Measurements from ENCODE around the gene PIK3CD. TPM values are rescaled to one million over a fixed set of nuclear protein-coding genes. Genes with fewer than 3 reads are reported as not detected.

Gene PIK3CD
- polyA plus RNA-seq, 1 of the 3 experiments (the other 2 are of a cell fraction): 6.0 TPM

DNA sequence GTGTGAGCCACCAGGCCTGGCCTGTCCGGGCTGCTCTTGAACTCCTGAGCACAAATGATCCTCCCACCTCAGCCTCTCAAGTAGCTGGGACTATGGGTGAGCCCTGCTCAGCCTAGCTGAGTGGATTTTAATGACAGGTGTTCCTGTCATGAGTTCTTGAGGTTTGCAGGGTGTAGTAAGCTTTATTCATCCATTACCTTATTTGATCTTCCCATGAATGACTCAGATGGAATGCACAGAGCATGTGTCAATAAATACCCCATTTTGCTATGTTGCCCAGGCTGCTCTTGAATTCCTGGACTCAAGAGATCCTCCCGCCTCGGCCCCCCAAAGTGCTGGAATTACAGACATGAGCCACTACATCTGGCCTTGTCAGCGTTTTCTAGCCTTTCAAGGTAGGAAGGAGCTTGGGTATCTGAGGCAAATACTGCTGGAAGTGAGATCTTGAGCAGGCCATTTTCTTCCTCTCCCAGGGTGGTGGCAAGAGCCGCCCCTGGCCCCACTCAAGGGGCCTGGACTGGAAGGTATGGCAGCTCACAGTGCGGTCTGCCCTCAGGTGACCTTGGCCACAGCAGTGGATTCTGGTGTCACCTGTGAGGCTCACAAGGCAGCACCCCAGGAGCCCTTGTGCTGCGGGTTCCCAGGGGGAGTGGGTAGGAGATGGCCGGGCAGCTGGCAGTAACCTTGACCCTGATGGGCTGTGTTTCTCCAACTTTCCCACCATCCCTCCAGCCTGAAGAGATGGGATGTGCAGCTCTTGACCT, 20.0 kb downstream of the PIK3CD start:
- Histone ChIP-seq H3F3A (replicated peaks; ENCODE audit: insufficient read depth) (no peaks in the 10 kb centered on the region), H3K4me2 (no peak overlapping the region)
- TF ChIP-seq EZH2phosphoT487 (IDR thresholded peaks at IDR 0.05; ENCODE audit: borderline replicate concordance, low read depth) (no peak), FOSL2 (IDR thresholded peaks at IDR 0.05; ENCODE audit: borderline replicate concordance, low read depth) (no peak), MXI1 (IDR thresholded peaks at IDR 0.05; ENCODE audit: low read depth, low read length) (no peak), NFIC (IDR thresholded peaks at IDR 0.05; ENCODE audit: borderline replicate concordance) (no peak), TEAD4 (IDR thresholded peaks at IDR 0.05; ENCODE audit: borderline replicate concordance, insufficient read depth) (no peak), RCOR1 (IDR thresholded peaks at IDR 0.05; ENCODE audit: low read length) (no peak), TCF12 (IDR thresholded peaks at IDR 0.05) (no peak), EP300 (IDR thresholded peaks at IDR 0.05; ENCODE audit: borderline replicate concordance in 1 of 2, low read depth in 1 of 2, low read length in 1 of 2) (no peak), ELF1 (IDR thresholded peaks at IDR 0.05) (no peak), SMC3 (IDR thresholded peaks at IDR 0.05; ENCODE audit: low read depth, low read length) (no peak), JUND (IDR thresholded peaks at IDR 0.05) (no peak), YY1 (IDR thresholded peaks at IDR 0.05; ENCODE audit: low read depth) (no peak), GATA2 (CRISPR knock-in tag; IDR thresholded peaks at IDR 0.05) (no peak)
- TF ChIP-seq, protein P1, sequence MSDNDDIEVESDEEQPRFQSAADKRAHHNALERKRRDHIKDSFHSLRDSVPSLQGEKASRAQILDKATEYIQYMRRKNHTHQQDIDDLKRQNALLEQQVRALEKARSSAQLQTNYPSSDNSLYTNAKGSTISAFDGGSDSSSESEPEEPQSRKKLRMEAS (IDR thresholded peaks at IDR 0.05; ENCODE audit: low read depth): no peak
- TF ChIP-seq, protein P2, sequence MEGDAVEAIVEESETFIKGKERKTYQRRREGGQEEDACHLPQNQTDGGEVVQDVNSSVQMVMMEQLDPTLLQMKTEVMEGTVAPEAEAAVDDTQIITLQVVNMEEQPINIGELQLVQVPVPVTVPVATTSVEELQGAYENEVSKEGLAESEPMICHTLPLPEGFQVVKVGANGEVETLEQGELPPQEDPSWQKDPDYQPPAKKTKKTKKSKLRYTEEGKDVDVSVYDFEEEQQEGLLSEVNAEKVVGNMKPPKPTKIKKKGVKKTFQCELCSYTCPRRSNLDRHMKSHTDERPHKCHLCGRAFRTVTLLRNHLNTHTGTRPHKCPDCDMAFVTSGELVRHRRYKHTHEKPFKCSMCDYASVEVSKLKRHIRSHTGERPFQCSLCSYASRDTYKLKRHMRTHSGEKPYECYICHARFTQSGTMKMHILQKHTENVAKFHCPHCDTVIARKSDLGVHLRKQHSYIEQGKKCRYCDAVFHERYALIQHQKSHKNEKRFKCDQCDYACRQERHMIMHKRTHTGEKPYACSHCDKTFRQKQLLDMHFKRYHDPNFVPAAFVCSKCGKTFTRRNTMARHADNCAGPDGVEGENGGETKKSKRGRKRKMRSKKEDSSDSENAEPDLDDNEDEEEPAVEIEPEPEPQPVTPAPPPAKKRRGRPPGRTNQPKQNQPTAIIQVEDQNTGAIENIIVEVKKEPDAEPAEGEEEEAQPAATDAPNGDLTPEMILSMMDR (IDR thresholded peaks at IDR 0.05): no peak

DNA sequence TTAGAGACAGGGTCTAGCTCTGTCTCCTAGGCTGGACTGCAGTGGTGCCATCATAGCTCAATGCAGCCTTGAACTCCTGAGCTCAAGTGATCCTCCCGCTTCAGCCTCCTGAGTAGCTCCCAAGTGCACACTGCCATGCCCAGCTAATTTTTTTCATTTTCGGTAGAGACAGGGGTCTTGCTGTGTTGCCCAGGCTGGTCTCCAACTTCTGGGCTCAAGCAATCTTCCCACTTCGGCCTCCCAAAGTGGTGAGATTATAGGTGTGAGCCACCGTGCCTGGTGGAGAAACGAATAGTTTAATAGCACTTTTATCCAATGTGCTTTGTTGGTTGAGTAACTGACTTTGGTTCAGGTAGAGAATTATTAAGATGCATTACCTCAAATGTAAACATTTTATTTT, 20.9 kb downstream of the PIK3CD start:
- Histone ChIP-seq H3K79me2 (ENCODE audit: insufficient read depth) (no peaks in the 10 kb centered on the region), H3K9ac (no peak overlapping the region), H3K4me2 (no peak overlapping the region), H3K36me3 (replicated peaks in 1 of 2; ENCODE audit: control insufficient read depth in 1 of 2, insufficient read depth in 2 of 2, low read length in 1 of 2) (no peaks in the 10 kb centered on the region), H3K9me2 (no peaks in the 10 kb centered on the region), H4K20me1 (ENCODE audit: insufficient read depth) (no peaks in the 10 kb centered on the region), H3K27ac (ENCODE audit: low read depth in 2 of 2, low read length in 1 of 2) (no peak overlapping the region), H3K27me3 (ENCODE audit: insufficient read depth) (no peaks in the 10 kb centered on the region), H3K4me3 (ENCODE audit: low read depth in 2 of 2, low read length in 1 of 2) (no peak overlapping the region), H3K9me3 (no peaks in the 10 kb centered on the region), H3K4me1 (ENCODE audit: control insufficient read depth in 1 of 2, insufficient read depth in 2 of 2, low read depth in 1 of 2, low read length in 1 of 2) (no peaks in the 10 kb centered on the region), H3F3A (replicated peaks; ENCODE audit: insufficient read depth) (no peaks in the 10 kb centered on the region), H2AFZ (ENCODE audit: low read depth) (no peak overlapping the region)
- TF ChIP-seq MEF2A (IDR thresholded peaks at IDR 0.05; ENCODE audit: borderline replicate concordance, low read depth) (no peak), YY1 (IDR thresholded peaks at IDR 0.05; ENCODE audit: low read depth) (no peak), EZH2phosphoT487 (IDR thresholded peaks at IDR 0.05; ENCODE audit: borderline replicate concordance, low read depth) (no peak), POLR2AphosphoS5 (IDR thresholded peaks at IDR 0.05; ENCODE audit: low read depth, low read length) (no peak), FOXJ3 (CRISPR knock-in tag; IDR thresholded peaks at IDR 0.05) (no peak), CHD2 (IDR thresholded peaks at IDR 0.05; ENCODE audit: low read length, partially characterized antibody) (no peak), EP300 (IDR thresholded peaks at IDR 0.05; ENCODE audit: borderline replicate concordance in 1 of 2, low read depth in 1 of 2, low read length in 1 of 2) (no peak), NFIC (IDR thresholded peaks at IDR 0.05; ENCODE audit: borderline replicate concordance) (no peak)
- TF ChIP-seq, protein P3, sequence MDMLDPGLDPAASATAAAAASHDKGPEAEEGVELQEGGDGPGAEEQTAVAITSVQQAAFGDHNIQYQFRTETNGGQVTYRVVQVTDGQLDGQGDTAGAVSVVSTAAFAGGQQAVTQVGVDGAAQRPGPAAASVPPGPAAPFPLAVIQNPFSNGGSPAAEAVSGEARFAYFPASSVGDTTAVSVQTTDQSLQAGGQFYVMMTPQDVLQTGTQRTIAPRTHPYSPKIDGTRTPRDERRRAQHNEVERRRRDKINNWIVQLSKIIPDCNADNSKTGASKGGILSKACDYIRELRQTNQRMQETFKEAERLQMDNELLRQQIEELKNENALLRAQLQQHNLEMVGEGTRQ (IDR thresholded peaks at IDR 0.05; ENCODE audit: borderline replicate concordance, low read depth, low read length): no peak
- TF ChIP-seq, protein P4, sequence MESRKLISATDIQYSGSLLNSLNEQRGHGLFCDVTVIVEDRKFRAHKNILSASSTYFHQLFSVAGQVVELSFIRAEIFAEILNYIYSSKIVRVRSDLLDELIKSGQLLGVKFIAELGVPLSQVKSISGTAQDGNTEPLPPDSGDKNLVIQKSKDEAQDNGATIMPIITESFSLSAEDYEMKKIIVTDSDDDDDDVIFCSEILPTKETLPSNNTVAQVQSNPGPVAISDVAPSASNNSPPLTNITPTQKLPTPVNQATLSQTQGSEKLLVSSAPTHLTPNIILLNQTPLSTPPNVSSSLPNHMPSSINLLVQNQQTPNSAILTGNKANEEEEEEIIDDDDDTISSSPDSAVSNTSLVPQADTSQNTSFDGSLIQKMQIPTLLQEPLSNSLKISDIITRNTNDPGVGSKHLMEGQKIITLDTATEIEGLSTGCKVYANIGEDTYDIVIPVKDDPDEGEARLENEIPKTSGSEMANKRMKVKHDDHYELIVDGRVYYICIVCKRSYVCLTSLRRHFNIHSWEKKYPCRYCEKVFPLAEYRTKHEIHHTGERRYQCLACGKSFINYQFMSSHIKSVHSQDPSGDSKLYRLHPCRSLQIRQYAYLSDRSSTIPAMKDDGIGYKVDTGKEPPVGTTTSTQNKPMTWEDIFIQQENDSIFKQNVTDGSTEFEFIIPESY (IDR thresholded peaks at IDR 0.05; ENCODE audit: borderline replicate concordance, low read depth): no peak
- no peak for DNase-seq
- 79% methylated on average over 5 of the region's 5 CpGs for WGBS (ENCODE audit: low lambda C conversion rate)
- ChIA-PET POLR2A (no interaction called here), CTCF (interaction anchor here (1.0 to 2.5 kb wide), 2 partner anchors 12 to 45 kb away, joined by 4 to 9 read pairs; no protein-coding TSS in a partner anchor)

More for the DNA sequence above, 20.0 kb downstream of the PIK3CD start:
- no peak for DNase-seq
- H3K79me2 ChIP-seq (ENCODE audit: insufficient read depth): no peaks in the 10 kb centered on the region
- 62% methylated on average over 4 of the region's 8 CpGs for WGBS (ENCODE audit: low lambda C conversion rate)
- H3K9ac ChIP-seq: no peak overlapping the region
- no peaks in the 10 kb centered on the region for H3K36me3 ChIP-seq (replicated peaks in 1 of 2; ENCODE audit: control insufficient read depth in 1 of 2, insufficient read depth in 2 of 2, low read length in 1 of 2)
- no peak overlapping the region for H3K4me3 ChIP-seq (ENCODE audit: low read depth in 2 of 2, low read length in 1 of 2)
- H2AFZ ChIP-seq (ENCODE audit: low read depth): no peak overlapping the region
- no peaks in the 10 kb centered on the region for H3K9me3 ChIP-seq
- H3K9me2 ChIP-seq: no peaks in the 10 kb centered on the region
- H3K4me1 ChIP-seq (ENCODE audit: control insufficient read depth in 1 of 2, insufficient read depth in 2 of 2, low read depth in 1 of 2, low read length in 1 of 2): no peaks in the 10 kb centered on the region
- H4K20me1 ChIP-seq (ENCODE audit: insufficient read depth): no peaks in the 10 kb centered on the region
- CTCF ChIA-PET: interaction anchor here (1.0 to 1.2 kb wide), 2 partner anchors 11 to 45 kb away, joined by 4 read pairs; no protein-coding TSS in a partner anchor
- POLR2A ChIA-PET: no interaction called here
- no peaks in the 10 kb centered on the region for H3K27me3 ChIP-seq (ENCODE audit: insufficient read depth)
- no peak overlapping the region for H3K27ac ChIP-seq (ENCODE audit: low read depth in 2 of 2, low read length in 1 of 2)

All from SK-N-SH (cell line).